Hematopoietic multipotent progenitor cell treated with erythropoietin and hydrocortisone succinate and interleukin-3 and kit ligand, for 4 days (in vitro differentiated cells): ENCODE data around the gene NANOS3.

ENCODE experiments used
- DNase-seq: peaks from one replicate; pipeline ENCODE4 v3.0.0-alpha.2; 2015

The NANOS3 gene

GRCh38 chr19:13885826-13886365, 9.0 kb downstream of the NANOS3 start:
- DNase-seq = no peak

- no peak for DNase-seq
Measured at GRCh38 chr19:13887018-13887436, 10.1 kb downstream of the NANOS3 start.

GRCh38 chr19:13887517-13887916, 10.6 kb downstream of the NANOS3 start:
- DNase-seq = no peak

- DNase-seq = no peak
Measured at GRCh38 chr19:13888281-13888680, 11.3 kb downstream of the NANOS3 start.

GRCh38 chr19:13890136-13890535, 13.2 kb downstream of the NANOS3 start:
- DNase-seq = no peak

GRCh38 chr19:13892870-13893269, 15.9 kb downstream of the NANOS3 start:
- DNase-seq = no peak

- DNase-seq = no peak
Measured at GRCh38 chr19:13894552-13894951, 17.6 kb downstream of the NANOS3 start.

- DNase-seq = no peak
Measured at GRCh38 chr19:13896227-13896626, 19.3 kb downstream of the NANOS3 start.

GRCh38 chr19:13899393-13899792, 22.5 kb downstream of the NANOS3 start:
- no peak for DNase-seq

GRCh38 chr19:13899912-13900584, 23.1 kb downstream of the NANOS3 start:
- DNase-seq = no peak

GRCh38 chr19:13902993-13903555, 26.1 kb downstream of the NANOS3 start:
- DNase-seq = peak; percentile 73

- DNase-seq = peak; percentile 97
Measured at GRCh38 chr19:13905634-13906520, 28.9 kb downstream of the NANOS3 start, which contains the start of the genes BRME1 and CC2D1A. BRME1 (minus strand) TSS chr19:13906117; CDS start chr19:13904892, 1,225 bp downstream. CC2D1A (plus strand) TSS chr19:13906201; CDS start chr19:13906442, 241 bp downstream.

- peak; percentile 41 for DNase-seq
Measured at GRCh38 chr19:13906521-13906904, 29.6 kb downstream of the NANOS3 start.

- DNase-seq = no peak
Measured at GRCh38 chr19:13906910-13907309, 30.0 kb downstream of the NANOS3 start.

GRCh38 chr19:13908674-13909073, 31.7 kb downstream of the NANOS3 start:
- no peak for DNase-seq

- DNase-seq = no peak
Measured at GRCh38 chr19:13909430-13909829, 32.5 kb downstream of the NANOS3 start.

- DNase-seq = no peak
Measured at GRCh38 chr19:13913352-13913751, 36.4 kb downstream of the NANOS3 start.

GRCh38 chr19:13914777-13915176, 37.8 kb downstream of the NANOS3 start:
- no peak for DNase-seq

GRCh38 chr19:13917888-13918406, 41.0 kb downstream of the NANOS3 start:
- DNase-seq = no peak

- no peak for DNase-seq
Measured at GRCh38 chr19:13918726-13919411, 41.9 kb downstream of the NANOS3 start.

- DNase-seq = no peak
Measured at GRCh38 chr19:13920524-13920923, 43.6 kb downstream of the NANOS3 start.
